GM18870 (cell line): ENCODE data around the gene MT1A.
"Not testable (repeated sequence)": the region's sequence is repeated elsewhere in the genome, so short reads cannot be mapped to it uniquely, and the experiment has no call there.

ENCODE experiments used
- ATAC-seq: cut with Tn5 transposase; IDR thresholded peaks from one replicate; pipeline ENCODE4 v1.9.1; 2021; ENCODE audit warnings: moderate library complexity; ENCODE audit not compliant: unreplicated experiment

Gene MT1A

GRCh38 chr16:56610017-56610608, 28.4 kb upstream of the MT1A start:
- ATAC-seq, result no peak

- no peak for ATAC-seq
Observed at GRCh38 chr16:56610609-56611111, 27.8 kb upstream of the MT1A start.

- ATAC-seq, result no peak
Observed at GRCh38 chr16:56611281-56611833, 27.1 kb upstream of the MT1A start.

- no peak for ATAC-seq
Observed at GRCh38 chr16:56613706-56614105, 24.8 kb upstream of the MT1A start.

- no peak for ATAC-seq
Observed at GRCh38 chr16:56614549-56614991, 23.9 kb upstream of the MT1A start.

- ATAC-seq, result no peak
Observed at GRCh38 chr16:56615353-56615752, 23.1 kb upstream of the MT1A start.

- no peak for ATAC-seq
Observed at GRCh38 chr16:56616608-56617211, 21.8 kb upstream of the MT1A start.

GRCh38 chr16:56617212-56618085, 21.0 kb upstream of the MT1A start:
- ATAC-seq, result no peak

- no peak for ATAC-seq
Observed at GRCh38 chr16:56618138-56618537, 20.3 kb upstream of the MT1A start.

- no peak for ATAC-seq
Observed at GRCh38 chr16:56620339-56620897, 18.0 kb upstream of the MT1A start.

GRCh38 chr16:56621665-56622445, 16.6 kb upstream of the MT1A start:
- not testable (repeated sequence) for ATAC-seq

- ATAC-seq, result not testable (repeated sequence)
Observed at GRCh38 chr16:56623184-56623583, 15.3 kb upstream of the MT1A start.

GRCh38 chr16:56623637-56624036, 14.8 kb upstream of the MT1A start:
- no peak for ATAC-seq

- ATAC-seq, result no peak
Observed at GRCh38 chr16:56625140-56625942, 13.1 kb upstream of the MT1A start, which contains the start of gene MT1E. Gene MT1E (plus strand): TSS chr16:56625781. CDS start chr16:56625852, 71 bp downstream.

GRCh38 chr16:56625943-56626654, 12.4 kb upstream of the MT1A start:
- no peak for ATAC-seq

- no peak for ATAC-seq
Observed at GRCh38 chr16:56626685-56627084, 11.8 kb upstream of the MT1A start.

GRCh38 chr16:56628486-56629350, 9.7 kb upstream of the MT1A start:
- no peak for ATAC-seq

GRCh38 chr16:56629531-56629930, 8.9 kb upstream of the MT1A start:
- no peak for ATAC-seq
